HUES48 (cell line): ENCODE results near the gene UTP11.

Source experiments
- H3K27ac ChIP-seq: one replicate; pipeline ENCODE4 v1.7.0; 2013; ENCODE audit warnings: low read depth, low read length, inconsistent platforms
- H3K27me3 ChIP-seq: 2 replicates; pipeline ENCODE4 v1.6.1; 2013; ENCODE audit warnings: mild to moderate bottlenecking, low read length; ENCODE audit not compliant: control insufficient read depth, insufficient read depth
- H3K36me3 ChIP-seq: 2 replicates; pipeline ENCODE4 v1.6.1; 2013; ENCODE audit warnings: low read length; ENCODE audit not compliant: control insufficient read depth, insufficient read depth
- H3K4me1 ChIP-seq: 2 replicates; pipeline ENCODE4 v1.6.1; 2013; ENCODE audit warnings: mild to moderate bottlenecking, low read length; ENCODE audit not compliant: control insufficient read depth, insufficient read depth
- H3K4me3 ChIP-seq: 2 replicates; pipeline ENCODE4 v1.5.1; 2013; ENCODE audit warnings: mild to moderate bottlenecking, low read depth, low read length
- H3K9ac ChIP-seq: 2 replicates; pipeline ENCODE4 v1.6.1; 2013; ENCODE audit warnings: mild to moderate bottlenecking, low read depth, low read length, moderate library complexity
- H3K9me3 ChIP-seq: 2 replicates; pipeline ENCODE4 v1.6.1; 2013; ENCODE audit warnings: low read length; ENCODE audit not compliant: control insufficient read depth, insufficient read depth

The UTP11 gene

DNA sequence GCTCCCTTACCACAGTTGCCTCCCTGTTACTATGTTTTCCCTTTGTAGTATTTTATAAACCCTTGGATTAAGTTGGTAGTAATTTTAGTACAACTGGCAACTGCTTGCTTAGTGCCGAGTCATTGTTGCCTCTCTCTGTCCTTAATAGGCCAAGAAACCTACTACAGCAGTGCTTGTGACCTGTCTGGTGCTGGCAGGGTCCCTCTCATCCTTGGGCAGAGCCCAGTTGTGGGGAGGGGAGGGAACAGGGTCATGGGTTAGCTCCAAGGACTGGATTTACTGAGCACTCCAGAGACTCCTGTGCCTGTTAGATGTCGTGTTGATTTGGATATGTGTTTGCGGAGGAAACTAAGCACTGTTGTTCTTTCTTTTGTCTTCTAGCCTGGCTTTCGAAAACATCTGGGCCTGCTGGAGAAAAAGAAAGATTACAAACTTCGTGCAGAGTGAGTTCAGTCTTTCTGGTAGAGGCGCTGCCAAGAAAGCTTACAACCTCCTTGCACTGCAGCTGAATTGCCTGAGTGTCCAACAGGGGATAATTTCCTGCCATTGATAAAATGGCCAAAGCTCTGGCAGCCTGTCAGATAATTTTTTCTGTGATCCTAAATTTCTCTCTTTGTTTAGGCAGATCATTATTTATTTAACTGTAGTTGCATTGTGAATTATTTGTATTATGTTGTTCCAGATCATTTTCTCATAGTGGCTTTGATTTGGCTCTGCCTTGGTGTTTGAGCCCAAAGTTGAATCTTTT, 3.6 kb downstream of the UTP11 start:
- Histone ChIP-seq H3K4me1 (peaks cover 3% of the 10 kb centered on the region; the same call in 1 of the 2 replicates), H3K9me3 (no peaks in the 10 kb centered on the region), H3K27ac (no peak overlapping the region), H3K36me3 (peaks cover 71% of the 10 kb centered on the region), H3K4me3 (no peak overlapping the region), H3K9ac (no peak overlapping the region), H3K27me3 (no peaks in the 10 kb centered on the region)

DNA sequence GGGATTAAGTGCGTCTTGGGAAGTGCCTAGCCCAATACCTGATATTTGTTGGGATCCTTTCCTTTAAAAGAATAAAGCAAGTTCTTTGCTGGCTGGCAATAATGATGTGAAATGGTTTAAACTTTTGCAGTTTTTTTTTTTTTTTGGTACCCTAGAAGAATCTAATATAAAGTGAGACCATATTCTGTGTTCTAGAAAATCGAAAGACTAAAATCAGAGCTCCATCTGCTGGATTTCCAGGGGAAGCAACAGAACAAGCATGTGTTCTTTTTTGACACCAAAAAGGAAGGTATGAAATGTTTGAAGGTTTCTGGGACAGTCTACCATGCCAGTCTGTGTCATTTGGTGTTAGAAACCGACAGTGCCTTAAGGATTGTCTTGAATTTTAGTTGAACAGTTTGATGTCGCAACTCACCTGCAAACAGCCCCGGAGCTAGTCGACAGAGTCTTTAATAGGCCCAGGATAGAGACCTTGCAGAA, 6.4 kb downstream of the UTP11 start:
- H3K27me3 ChIP-seq, result no peaks in the 10 kb centered on the region
- no peaks in the 10 kb centered on the region for H3K9me3 ChIP-seq
- H3K4me3 ChIP-seq, result no peak overlapping the region
- peaks cover 96% of the 10 kb centered on the region for H3K36me3 ChIP-seq
- H3K27ac ChIP-seq, result no peak overlapping the region
- no peaks in the 10 kb centered on the region for H3K4me1 ChIP-seq
- no peak overlapping the region for H3K9ac ChIP-seq

DNA sequence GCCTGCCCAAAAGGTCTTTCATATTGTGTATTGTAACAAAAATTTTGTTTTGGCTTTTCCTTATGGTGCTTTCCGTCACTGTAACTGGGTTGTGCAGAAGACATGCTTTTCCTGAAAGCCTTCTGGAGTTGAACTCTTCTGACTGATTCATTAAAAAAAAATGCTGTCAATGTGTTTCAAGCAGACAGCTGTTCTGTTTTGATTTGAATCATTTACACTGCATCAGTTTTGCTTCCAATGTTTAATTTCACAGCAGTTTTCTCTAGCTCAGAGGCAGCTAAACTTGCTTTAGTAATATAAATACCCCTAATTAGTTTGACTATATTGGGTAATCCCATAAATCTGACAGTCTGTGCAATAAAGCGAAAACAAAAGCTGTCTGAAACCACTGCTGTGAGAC, 7.9 kb downstream of the UTP11 start:
- Histone ChIP-seq H3K27ac (no peak overlapping the region), H3K4me1 (no peaks in the 10 kb centered on the region), H3K4me3 (no peak overlapping the region), H3K9ac (no peak overlapping the region), H3K9me3 (no peaks in the 10 kb centered on the region), H3K27me3 (no peaks in the 10 kb centered on the region), H3K36me3 (peaks cover 96% of the 10 kb centered on the region)

DNA sequence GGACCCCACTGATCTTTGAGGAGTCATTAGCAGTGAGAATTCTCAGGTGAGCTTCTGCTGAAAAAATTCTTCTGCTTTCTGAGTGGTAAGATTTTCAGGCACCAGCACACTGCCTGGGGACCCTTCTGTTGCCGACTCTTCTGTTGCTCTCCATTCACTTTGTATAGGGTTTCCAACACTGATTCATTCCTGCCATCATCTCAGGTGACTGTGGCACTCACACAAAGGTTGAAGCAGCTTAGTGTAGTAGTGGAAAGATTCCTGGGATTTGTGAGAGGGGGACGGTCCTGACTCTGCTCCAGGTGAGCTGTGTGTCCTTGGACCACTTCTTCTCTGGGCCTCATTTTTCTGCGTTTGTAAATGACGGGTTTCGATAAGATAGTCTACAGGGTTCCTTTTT, 9.4 kb downstream of the UTP11 start:
- Histone ChIP-seq H3K4me3 (no peak overlapping the region), H3K27me3 (no peaks in the 10 kb centered on the region), H3K27ac (no peak overlapping the region), H3K36me3 (peaks cover 90% of the 10 kb centered on the region), H3K4me1 (peaks cover 2% of the 10 kb centered on the region; the same call in 1 of the 2 replicates), H3K9me3 (no peaks in the 10 kb centered on the region), H3K9ac (no peak overlapping the region)

DNA sequence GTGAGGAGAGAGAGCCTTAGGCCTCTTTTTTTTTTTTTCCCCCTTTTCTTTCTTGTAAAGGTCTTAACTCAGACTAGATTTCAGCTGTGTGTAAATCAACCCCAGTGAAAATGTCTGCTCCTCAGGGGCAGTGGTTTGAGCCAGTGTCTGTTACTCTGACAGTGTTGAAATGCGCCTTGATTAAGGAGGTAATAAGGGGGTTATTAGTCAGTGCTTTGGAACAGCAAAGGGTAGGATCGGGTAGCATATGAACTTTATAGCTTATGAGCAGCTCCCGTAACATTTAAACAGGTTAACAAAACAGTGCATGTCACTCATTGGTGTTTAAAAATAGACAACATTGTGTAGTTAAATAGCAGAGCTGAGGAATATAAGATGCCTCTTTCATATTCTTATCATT, 10.3 kb downstream of the UTP11 start:
- Histone ChIP-seq H3K9ac (no peak overlapping the region), H3K4me3 (no peak overlapping the region), H3K4me1 (peaks cover 4% of the 10 kb centered on the region; the same call in 1 of the 2 replicates), H3K36me3 (peaks cover 84% of the 10 kb centered on the region), H3K27ac (no peak overlapping the region), H3K27me3 (no peaks in the 10 kb centered on the region), H3K9me3 (no peaks in the 10 kb centered on the region)

DNA sequence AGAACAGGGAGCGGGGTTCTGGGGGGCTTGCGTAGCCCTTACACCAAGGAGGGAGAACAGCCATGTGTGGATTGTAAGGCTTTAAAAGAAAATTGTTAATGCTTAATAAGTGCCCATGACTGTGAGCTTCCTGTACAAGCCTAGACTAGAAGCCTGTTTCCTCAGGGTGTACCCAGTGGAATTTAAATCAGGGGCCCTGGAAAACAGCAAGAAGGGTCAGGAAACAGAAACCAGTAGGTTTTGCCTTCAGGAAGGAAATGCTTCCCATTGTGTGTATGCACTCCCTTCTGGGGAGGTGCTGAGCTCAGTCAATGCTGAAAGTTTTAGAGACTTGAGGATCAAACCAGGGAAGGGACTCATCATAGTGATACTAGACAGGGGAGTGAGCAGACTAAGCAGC, 12.7 kb downstream of the UTP11 start:
- Histone ChIP-seq H3K4me3 (no peak overlapping the region), H3K4me1 (peaks cover 26% of the 10 kb centered on the region), H3K27ac (no peak overlapping the region), H3K9me3 (no peaks in the 10 kb centered on the region), H3K27me3 (no peaks in the 10 kb centered on the region), H3K9ac (no peak overlapping the region), H3K36me3 (peaks cover 60% of the 10 kb centered on the region)

DNA sequence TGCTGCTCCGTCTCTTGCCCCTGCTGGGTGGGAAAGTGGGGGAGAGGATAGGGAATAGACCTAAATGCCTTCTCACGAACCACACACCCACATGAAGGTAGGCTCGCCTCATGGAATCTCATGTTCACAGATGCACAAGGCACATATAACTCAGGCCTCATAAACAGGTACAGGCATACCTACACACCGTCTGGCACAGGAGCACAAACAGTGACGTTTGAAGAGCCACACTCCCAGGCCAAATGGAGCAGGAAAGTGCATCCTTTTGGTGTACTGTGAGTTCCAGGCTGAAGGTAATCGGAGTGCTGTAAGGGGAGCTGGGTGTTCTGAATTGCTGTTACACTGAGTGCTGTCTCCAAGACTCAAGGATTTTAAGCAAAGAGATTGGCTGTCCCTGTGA, 13.1 kb downstream of the UTP11 start:
- Histone ChIP-seq H3K27ac (no peak overlapping the region), H3K36me3 (peaks cover 56% of the 10 kb centered on the region), H3K9ac (no peak overlapping the region), H3K4me1 (peaks cover 30% of the 10 kb centered on the region), H3K9me3 (no peaks in the 10 kb centered on the region), H3K27me3 (no peaks in the 10 kb centered on the region), H3K4me3 (no peak overlapping the region)

DNA sequence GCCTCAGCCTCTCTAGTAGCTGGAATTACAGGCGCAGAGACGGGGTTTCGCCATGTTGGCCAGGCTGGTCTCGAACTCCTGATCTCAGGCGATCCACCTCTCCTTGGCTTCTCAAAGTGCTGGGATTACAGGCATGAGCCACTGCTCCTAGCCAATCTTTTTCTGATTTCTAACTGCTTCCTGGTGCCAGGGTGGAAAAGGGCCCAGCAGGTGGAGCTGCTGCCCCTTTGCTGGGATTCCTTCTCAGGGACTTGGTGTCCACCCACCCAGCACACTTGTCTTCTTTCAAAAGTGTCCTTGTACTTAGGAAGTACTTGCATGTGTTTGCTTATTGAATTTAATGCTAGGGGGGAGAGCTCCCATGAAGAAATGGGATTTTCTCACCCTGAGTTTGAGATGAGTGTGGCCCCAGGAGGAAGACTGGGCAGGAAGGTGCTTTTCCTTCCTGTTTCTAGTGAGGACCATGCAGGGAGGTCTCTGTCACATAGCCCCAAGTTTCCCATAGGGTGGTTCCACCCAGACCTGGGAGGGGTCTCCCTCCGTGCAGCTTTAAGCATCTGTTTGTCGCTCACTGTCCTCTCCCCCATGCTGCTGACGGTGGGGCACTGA, 14.2 kb downstream of the UTP11 start:
- Histone ChIP-seq H3K36me3 (peaks cover 48% of the 10 kb centered on the region), H3K27ac (no peak overlapping the region), H3K9me3 (no peaks in the 10 kb centered on the region), H3K4me1 (peaks cover 30% of the 10 kb centered on the region), H3K27me3 (no peaks in the 10 kb centered on the region), H3K4me3 (no peak overlapping the region), H3K9ac (no peak overlapping the region)

DNA sequence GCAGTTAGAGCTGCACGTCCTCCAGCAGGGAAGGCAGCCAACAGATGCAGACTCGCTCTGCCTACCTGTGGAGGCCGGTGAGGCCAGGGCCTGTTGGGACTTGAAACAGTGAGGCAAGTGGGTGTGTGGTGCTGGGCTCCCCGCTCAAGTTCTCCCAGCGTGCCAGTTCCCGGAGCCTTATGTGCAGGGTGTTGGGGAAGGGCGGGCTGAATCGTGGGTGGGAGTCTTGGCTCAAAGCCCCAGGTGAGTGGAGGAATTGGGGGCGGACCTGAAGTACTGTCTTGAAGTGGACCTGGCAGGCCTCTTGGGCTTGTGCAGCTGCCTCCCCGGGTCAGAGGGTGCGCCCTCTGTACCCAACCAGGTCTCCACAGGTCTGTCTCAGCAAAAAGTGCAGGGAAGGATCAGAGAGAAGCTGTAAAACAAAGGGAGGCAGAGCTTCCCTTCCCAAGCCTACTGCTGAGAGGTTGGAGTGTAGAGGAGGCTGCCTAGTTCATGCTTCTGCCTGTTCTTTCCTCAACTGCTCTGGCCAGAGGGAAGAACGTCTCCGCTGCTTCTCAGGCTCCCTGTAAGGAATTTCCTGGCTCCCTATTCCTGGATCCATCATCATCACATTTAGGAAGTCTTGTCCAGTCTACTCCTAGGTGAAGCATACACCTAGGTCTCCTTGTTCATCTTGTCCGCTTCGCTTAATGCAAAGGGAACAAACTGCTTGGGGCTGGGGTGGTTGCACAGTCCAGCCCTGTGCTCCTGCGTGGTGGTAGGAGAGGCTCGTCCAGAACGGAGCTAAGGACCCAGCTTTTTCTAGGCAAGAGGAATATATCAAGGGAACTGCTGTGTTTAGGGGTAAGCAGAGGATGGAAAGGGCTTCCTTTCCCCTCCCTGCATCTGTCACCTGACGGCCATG, 14.9 kb downstream of the UTP11 start:
- H3K4me1 ChIP-seq, result peaks cover 30% of the 10 kb centered on the region
- no peak overlapping the region for H3K4me3 ChIP-seq
- H3K27ac ChIP-seq, result no peak overlapping the region
- H3K27me3 ChIP-seq, result no peaks in the 10 kb centered on the region
- H3K9ac ChIP-seq, result no peak overlapping the region
- no peaks in the 10 kb centered on the region for H3K9me3 ChIP-seq
- peaks cover 40% of the 10 kb centered on the region for H3K36me3 ChIP-seq

DNA sequence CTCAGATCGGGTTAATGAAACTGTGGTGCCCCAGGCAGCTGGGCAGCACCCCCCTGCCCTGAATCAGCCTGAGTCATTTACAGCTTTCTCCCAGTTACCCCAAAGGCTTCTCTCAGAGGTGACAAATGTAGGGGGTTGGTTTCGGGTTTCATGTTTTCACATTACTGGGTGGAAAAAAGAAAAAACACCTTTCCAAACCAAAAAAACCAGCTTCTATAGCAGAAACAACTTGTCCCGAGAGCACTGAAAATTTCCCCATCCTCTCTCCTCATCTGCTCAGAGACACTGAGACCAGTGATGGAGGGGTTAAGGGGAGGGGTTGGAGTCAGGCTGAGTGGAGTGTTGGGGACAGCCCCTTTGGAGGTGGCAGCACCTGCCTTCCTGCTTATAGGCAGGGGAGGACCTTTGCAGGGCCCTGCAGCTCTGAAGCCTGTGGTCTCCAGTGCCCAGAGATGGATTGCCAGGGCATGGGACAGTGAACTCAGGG, 15.6 kb downstream of the UTP11 start:
- Histone ChIP-seq H3K9me3 (no peaks in the 10 kb centered on the region), H3K27ac (no peak overlapping the region), H3K4me3 (no peak overlapping the region), H3K4me1 (peaks cover 30% of the 10 kb centered on the region), H3K9ac (no peak overlapping the region), H3K36me3 (peaks cover 33% of the 10 kb centered on the region), H3K27me3 (no peaks in the 10 kb centered on the region)
